AG04449 (cell line): ENCODE results near the gene RPN2.
A peak's percentile ranks its signal among the peaks of the same experiment; 100 is the strongest.

ENCODE experiments used
- CTCF ChIA-PET: fragments of 350-600 bp; formaldehyde crosslinking; extraction: SDS; loops from one replicate; lab custom pipeline; 2021; ENCODE audit warnings: antibody characterized with exemption; lab: Yijun Ruan, JAX
- POLR2A ChIA-PET: fragments of 400-600, 350-600 bp; formaldehyde crosslinking; extraction: SDS; loops from one replicate; lab custom pipeline; 2020; ENCODE audit warnings: antibody characterized with exemption, inconsistent platforms; lab: Yijun Ruan, JAX
- DNase-seq: peaks from one replicate; pipeline ENCODE4 v3.0.0-alpha.2; 2010; ENCODE audit warnings: low read depth, low spot score
- H3K4me3 ChIP-seq: 2 replicates; pipeline ENCODE4 v1.5.1; 2011; ENCODE audit warnings: low read depth, mild to moderate bottlenecking, control low read depth, low read length
- TF ChIP-seq, protein P1 (sequence below): IDR thresholded peaks from one replicate; pipeline ENCODE4 v1.5.1; 2011; ENCODE audit warnings: mild to moderate bottlenecking, moderate library complexity, low read length, control low read depth, inconsistent platforms; ENCODE audit not compliant: insufficient read depth; ENCODE audit errors: missing control alignments

RPN2 gene

GRCh38 chr20:37172836-37173235 is 6.3 kb upstream of the RPN2 start:
- no peak for DNase-seq
- no peak overlapping the region for H3K4me3 ChIP-seq
- POLR2A ChIA-PET: no interaction called here
- TF ChIP-seq, protein P1, sequence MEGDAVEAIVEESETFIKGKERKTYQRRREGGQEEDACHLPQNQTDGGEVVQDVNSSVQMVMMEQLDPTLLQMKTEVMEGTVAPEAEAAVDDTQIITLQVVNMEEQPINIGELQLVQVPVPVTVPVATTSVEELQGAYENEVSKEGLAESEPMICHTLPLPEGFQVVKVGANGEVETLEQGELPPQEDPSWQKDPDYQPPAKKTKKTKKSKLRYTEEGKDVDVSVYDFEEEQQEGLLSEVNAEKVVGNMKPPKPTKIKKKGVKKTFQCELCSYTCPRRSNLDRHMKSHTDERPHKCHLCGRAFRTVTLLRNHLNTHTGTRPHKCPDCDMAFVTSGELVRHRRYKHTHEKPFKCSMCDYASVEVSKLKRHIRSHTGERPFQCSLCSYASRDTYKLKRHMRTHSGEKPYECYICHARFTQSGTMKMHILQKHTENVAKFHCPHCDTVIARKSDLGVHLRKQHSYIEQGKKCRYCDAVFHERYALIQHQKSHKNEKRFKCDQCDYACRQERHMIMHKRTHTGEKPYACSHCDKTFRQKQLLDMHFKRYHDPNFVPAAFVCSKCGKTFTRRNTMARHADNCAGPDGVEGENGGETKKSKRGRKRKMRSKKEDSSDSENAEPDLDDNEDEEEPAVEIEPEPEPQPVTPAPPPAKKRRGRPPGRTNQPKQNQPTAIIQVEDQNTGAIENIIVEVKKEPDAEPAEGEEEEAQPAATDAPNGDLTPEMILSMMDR: no peak
- CTCF ChIA-PET: interaction anchor here (1.3 to 3.2 kb wide), 2 partner anchors 12 to 18 kb away, joined by 3 to 16 read pairs; no protein-coding TSS in a partner anchor

GRCh38 chr20:37179683-37180524 is 774 bp downstream of the RPN2 start:
- H3K4me3 ChIP-seq: peak overlapping the region; percentile 90
- DNase-seq: peak; percentile 21
- ChIA-PET CTCF (interaction anchor here (2.4 to 3.8 kb wide), 2 partner anchors 12 to 13 kb away, joined by 18 to 80 read pairs; no protein-coding TSS in a partner anchor), POLR2A (no interaction called here)
- TF ChIP-seq, protein P1: no peak

- no peak for DNase-seq
- TF ChIP-seq, protein P1: no peak
- POLR2A ChIA-PET: no interaction called here
- H3K4me3 ChIP-seq: no peak overlapping the region
- CTCF ChIA-PET: interaction anchor here (0.7 to 1.6 kb wide), 3 partner anchors 8 to 12 kb away, joined by 3 to 6 read pairs (median 4); no protein-coding TSS in a partner anchor
Measured at GRCh38 chr20:37185686-37186085, 6.6 kb downstream of the RPN2 start.

DNA sequence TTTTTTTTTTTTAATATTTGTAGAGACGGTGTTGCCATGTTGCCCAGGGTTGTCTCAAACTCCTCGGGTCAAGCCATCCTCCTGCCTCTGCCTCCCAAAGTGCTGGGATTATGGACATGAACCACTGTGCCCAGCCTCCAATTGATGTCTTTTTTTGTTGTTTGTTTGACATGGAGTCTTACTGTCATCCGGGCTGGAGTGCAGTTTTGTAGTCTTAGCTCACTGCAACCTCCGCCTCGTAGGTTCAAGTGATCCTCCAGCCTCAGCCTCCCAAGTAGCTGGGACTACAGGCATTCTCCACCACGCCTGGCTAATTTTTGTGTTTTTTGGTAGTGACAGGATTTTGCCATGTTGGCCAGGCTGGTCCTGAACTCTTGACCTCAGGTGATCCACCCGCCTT is 9.7 kb downstream of the RPN2 start:
- CTCF ChIA-PET: interaction anchor here (0.9 to 8.9 kb wide), 4 partner anchors 9 to 344 kb away, joined by 3 to 102 read pairs (median 42); partner anchors contain the start of genes MROH8 and RPN2
- DNase-seq: no peak
- POLR2A ChIA-PET: no interaction called here
- no peak overlapping the region for H3K4me3 ChIP-seq
- TF ChIP-seq, protein P1: no peak

- TF ChIP-seq, protein P1: no peak
- no peak overlapping the region for H3K4me3 ChIP-seq
- DNase-seq: no peak
- ChIA-PET CTCF (interaction anchor here (0.9 to 13.5 kb wide), 10 partner anchors 7 to 344 kb away, joined by 3 to 227 read pairs (median 21); partner anchors contain the start of genes BLCAP, MROH8 and RPN2), POLR2A (interaction anchor here (1.7 kb wide), 1 partner anchor 11 kb away, joined by 6 read pairs; the partner anchor contains the start of gene RPN2)
Measured at GRCh38 chr20:37189416-37190016, 10.4 kb downstream of the RPN2 start.
